Esophagus muscularis mucosa (tissue), 4 donors: ENCODE results near the gene DROSHA. TPM values are rescaled to one million over a fixed set of nuclear protein-coding genes. Genes with fewer than 3 reads are reported as not detected.
"Not testable (repeated sequence)": the region's sequence is repeated elsewhere in the genome, so short reads cannot be mapped to it uniquely, and the experiment has no call there.

ENCODE experiments used
- DNase-seq: peaks from one replicate; pipeline ENCODE4 v3.0.0-alpha.2; 2017; ENCODE audit errors: extremely low spot score
- H3K27ac ChIP-seq, 4 donors: fragments of 200-600 bp; sonication (generic); replicated peaks in 1 of 4; 1 replicate in 3 of 4; 2 replicates in 1 of 4; pipeline ENCODE4 v1.5.1; 2016 to 2019; ENCODE audit warnings: mild to moderate bottlenecking in 1 of 4
- H3K27me3 ChIP-seq, 4 donors: fragments of 200-600 bp; sonication (generic); one replicate each; pipeline versions ENCODE4 v1.5.1 to v1.6.0; 2016 to 2019
- H3K36me3 ChIP-seq, 4 donors: fragments of 200-600 bp; sonication (generic); one replicate each; pipeline ENCODE4 v1.5.1; 2016 to 2019
- H3K4me1 ChIP-seq, 4 donors: fragments of 200-600 bp; sonication (generic); one replicate each; pipeline ENCODE4 v1.5.1; 2016 to 2019
- H3K4me3 ChIP-seq, 4 donors: fragments of 200-600 bp; sonication (generic); 1 replicate in 2 of 4; 2 replicates in 2 of 4; pipeline ENCODE4 v1.5.1; 2016 to 2019; ENCODE audit warnings: mild to moderate bottlenecking in 4 of 4, moderate library complexity in 1 of 4
- H3K9me3 ChIP-seq, 4 donors: fragments of 200-600 bp; sonication (generic); 1 replicate in 3 of 4; 2 replicates in 1 of 4; pipeline ENCODE4 v1.5.1; 2016 to 2019
- EP300 ChIP-seq: sonication (generic); formaldehyde crosslinking; IDR thresholded peaks from one replicate; pipeline ENCODE4 v1.6.1; 2017; ENCODE audit warnings: antibody characterized with exemption
- POLR2A ChIP-seq: fragments of 450-650 bp; IDR thresholded peaks from one replicate; pipeline ENCODE4 v1.6.1; 2017; ENCODE audit warnings: antibody characterized with exemption, moderate library complexity, mild to moderate bottlenecking, low read depth
- POLR2AphosphoS5 ChIP-seq, 2 donors: sonication (generic); formaldehyde crosslinking; IDR thresholded peaks; one replicate each; pipeline ENCODE4 v1.6.1; 2017; ENCODE audit warnings: antibody characterized with exemption in 2 of 2
- WGBS: methylation state at CpG from one replicate; pipeline ENCODE4 v1.1.5; 2018; 5-methylcytosine and 5-hydroxymethylcytosine counted together
- intact Hi-C: fragments of 100-400 bp; cut with DNase I; formaldehyde crosslinking; loops from one replicate; pipeline ENCODE4 v1.15.1; 2023
- total RNA-seq, 4 donors: library from RNA; depleted of rRNA; stranded (reverse); fragments of >200 nt; gene quantifications; one replicate each; pipeline versions ENCODE4 v1.1.0 to v1.2.1, GENCODE V29; 2016
- TF ChIP-seq, protein P1 (sequence below), 3 experiments: fragments of 200-600 bp in 2 of 3; fragments of 450-650 bp in 1 of 3; sonication (generic) in 2 of 3; IDR thresholded peaks; one replicate each; pipeline ENCODE4 v1.5.1; 2017 to 2019; ENCODE audit warnings: antibody characterized with exemption in 3 of 3, mild to moderate bottlenecking in 2 of 3, moderate library complexity in 1 of 3

The DROSHA gene
- total RNA-seq, 4 donors from 2014 or later: 27.5 to 47.0 (median 36.6) TPM

GRCh38 chr5:31551878-31552277 lies 20.0 kb upstream of the DROSHA start:
- 97% methylated on average over 3 of the region's 3 CpGs for WGBS
- no peaks in the 10 kb centered on the region for H3K9me3 ChIP-seq
- TF ChIP-seq, protein P1, sequence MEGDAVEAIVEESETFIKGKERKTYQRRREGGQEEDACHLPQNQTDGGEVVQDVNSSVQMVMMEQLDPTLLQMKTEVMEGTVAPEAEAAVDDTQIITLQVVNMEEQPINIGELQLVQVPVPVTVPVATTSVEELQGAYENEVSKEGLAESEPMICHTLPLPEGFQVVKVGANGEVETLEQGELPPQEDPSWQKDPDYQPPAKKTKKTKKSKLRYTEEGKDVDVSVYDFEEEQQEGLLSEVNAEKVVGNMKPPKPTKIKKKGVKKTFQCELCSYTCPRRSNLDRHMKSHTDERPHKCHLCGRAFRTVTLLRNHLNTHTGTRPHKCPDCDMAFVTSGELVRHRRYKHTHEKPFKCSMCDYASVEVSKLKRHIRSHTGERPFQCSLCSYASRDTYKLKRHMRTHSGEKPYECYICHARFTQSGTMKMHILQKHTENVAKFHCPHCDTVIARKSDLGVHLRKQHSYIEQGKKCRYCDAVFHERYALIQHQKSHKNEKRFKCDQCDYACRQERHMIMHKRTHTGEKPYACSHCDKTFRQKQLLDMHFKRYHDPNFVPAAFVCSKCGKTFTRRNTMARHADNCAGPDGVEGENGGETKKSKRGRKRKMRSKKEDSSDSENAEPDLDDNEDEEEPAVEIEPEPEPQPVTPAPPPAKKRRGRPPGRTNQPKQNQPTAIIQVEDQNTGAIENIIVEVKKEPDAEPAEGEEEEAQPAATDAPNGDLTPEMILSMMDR (IDR thresholded peaks at IDR 0.05): no peak
- TF ChIP-seq POLR2AphosphoS5 (IDR thresholded peaks at IDR 0.05) (no peak), EP300 (no peak), POLR2A (no peak)

GRCh38 chr5:31549114-31549513 lies 17.2 kb upstream of the DROSHA start:
- H3K4me3 ChIP-seq, intact Hi-C loops, DNase-seq, H3K4me1 ChIP-seq, H3K27ac ChIP-seq, H3K9me3 ChIP-seq, H3K27me3 ChIP-seq: not testable (repeated sequence)
- 100% methylated on average over 2 of the region's 2 CpGs for WGBS
- peaks cover 50 to 88% (median 82%) of the 10 kb centered on the region in 4 donors for H3K36me3 ChIP-seq

More at GRCh38 chr5:31551878-31552277, 20.0 kb upstream of the DROSHA start:
- intact Hi-C loops: no loop called here
- Histone ChIP-seq H3K27me3 (no peaks in the 10 kb centered on the region), H3K4me3 (no peak overlapping the region), H3K27ac (no peak overlapping the region), H3K36me3 (peaks cover 31 to 87% (median 72%) of the 10 kb centered on the region in 4 donors), H3K4me1 (no peaks in the 10 kb centered on the region)
- no peak for DNase-seq

- intact Hi-C loops: no loop called here
- no peak overlapping the region for H3K27ac ChIP-seq
- no peak for DNase-seq
- H3K4me3 ChIP-seq: no peak overlapping the region
- peaks cover 43 to 90% (median 73%) of the 10 kb centered on the region in 4 donors for H3K36me3 ChIP-seq
- 57% methylated on average over 4 of the region's 4 CpGs for WGBS
- no peaks in the 10 kb centered on the region for H3K27me3 ChIP-seq
- H3K9me3 ChIP-seq: no peaks in the 10 kb centered on the region
- TF ChIP-seq EP300 (no peak), POLR2AphosphoS5 (IDR thresholded peaks at IDR 0.05) (no peak), POLR2A (no peak)
- TF ChIP-seq, protein P1 (IDR thresholded peaks at IDR 0.05): no peak
- peaks cover 11 to 12% (median 11%) of the 10 kb centered on the region in 4 donors for H3K4me1 ChIP-seq
These were observed 6.0 kb upstream of the DROSHA start for GRCh38 chr5:31537851-31538250.

DNA sequence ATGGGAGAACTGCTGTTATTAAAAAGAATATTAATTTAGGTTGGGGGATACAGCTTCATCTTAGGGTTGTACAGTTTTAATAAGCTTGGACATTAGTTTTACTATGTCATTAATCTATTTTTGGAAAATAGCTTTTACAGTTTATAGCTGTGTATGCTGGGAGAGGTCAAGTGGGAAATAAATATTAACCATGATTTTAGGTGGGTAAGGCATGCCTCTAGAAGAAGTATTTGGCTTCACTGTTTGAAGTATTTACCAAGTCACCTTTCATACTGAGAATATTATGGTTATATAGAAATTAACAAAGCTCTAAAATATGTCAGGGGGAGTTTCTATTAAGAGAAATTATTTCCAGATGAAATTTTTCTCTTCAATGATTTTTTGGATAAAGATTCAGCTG lies 5.5 kb upstream of the DROSHA start:
- Histone ChIP-seq H3K4me3 (no peak overlapping the region), H3K4me1 (peaks cover 14% of the 10 kb centered on the region in 4 donors), H3K9me3 (no peaks in the 10 kb centered on the region), H3K27ac (no peak overlapping the region), H3K27me3 (no peaks in the 10 kb centered on the region), H3K36me3 (peaks cover 41 to 85% (median 70%) of the 10 kb centered on the region in 4 donors)
- intact Hi-C loops: no loop called here
- TF ChIP-seq POLR2AphosphoS5 (IDR thresholded peaks at IDR 0.05) (no peak), POLR2A (no peak), EP300 (no peak)
- TF ChIP-seq, protein P1 (IDR thresholded peaks at IDR 0.05): no peak
- DNase-seq: no peak

DNA sequence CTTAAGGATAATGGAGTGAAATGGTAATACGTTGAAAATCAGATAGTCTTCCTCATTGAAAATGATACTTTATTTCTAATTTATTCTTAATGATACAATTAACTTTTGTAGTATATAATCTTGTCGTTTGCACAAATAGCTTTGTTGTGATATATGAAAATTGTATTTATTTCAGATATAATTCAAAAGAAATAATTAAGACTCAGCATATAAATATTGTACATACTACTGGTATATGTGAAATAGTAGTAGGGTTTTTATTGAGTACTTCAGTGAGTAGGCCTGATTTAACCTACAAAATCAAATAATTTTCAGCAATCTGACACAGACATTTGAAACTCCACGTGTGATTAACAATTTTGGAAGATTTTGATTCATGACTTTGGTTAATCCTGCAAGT lies 5.0 kb upstream of the DROSHA start:
- Histone ChIP-seq H3K36me3 (peaks cover 36 to 80% (median 65%) of the 10 kb centered on the region in 4 donors), H3K27ac (no peak overlapping the region)
- DNase-seq: no peak

More for the DNA sequence above, 5.0 kb upstream of the DROSHA start:
- H3K9me3 ChIP-seq: no peaks in the 10 kb centered on the region
- WGBS: 87% methylated on average over 3 of the region's 3 CpGs
- H3K4me1 ChIP-seq: peaks cover 14% of the 10 kb centered on the region in 4 donors
- no peaks in the 10 kb centered on the region for H3K27me3 ChIP-seq
- H3K4me3 ChIP-seq: no peak overlapping the region
- TF ChIP-seq, protein P1 (IDR thresholded peaks at IDR 0.05): no peak
- TF ChIP-seq POLR2AphosphoS5 (IDR thresholded peaks at IDR 0.05) (no peak), EP300 (no peak), POLR2A (no peak)
- intact Hi-C loops: no loop called here
